Right forelimb (tissue), 1 donor: ENCODE measurements around the gene VAV3.
"Not testable (repeated sequence)": the region's sequence is repeated elsewhere in the genome, so short reads cannot be mapped to it uniquely, and the experiment has no call there.

Experiments
- DNase-seq: peaks from one replicate; pipeline ENCODE4 v3.0.0-alpha.2; 2018

VAV3 gene, protein sequence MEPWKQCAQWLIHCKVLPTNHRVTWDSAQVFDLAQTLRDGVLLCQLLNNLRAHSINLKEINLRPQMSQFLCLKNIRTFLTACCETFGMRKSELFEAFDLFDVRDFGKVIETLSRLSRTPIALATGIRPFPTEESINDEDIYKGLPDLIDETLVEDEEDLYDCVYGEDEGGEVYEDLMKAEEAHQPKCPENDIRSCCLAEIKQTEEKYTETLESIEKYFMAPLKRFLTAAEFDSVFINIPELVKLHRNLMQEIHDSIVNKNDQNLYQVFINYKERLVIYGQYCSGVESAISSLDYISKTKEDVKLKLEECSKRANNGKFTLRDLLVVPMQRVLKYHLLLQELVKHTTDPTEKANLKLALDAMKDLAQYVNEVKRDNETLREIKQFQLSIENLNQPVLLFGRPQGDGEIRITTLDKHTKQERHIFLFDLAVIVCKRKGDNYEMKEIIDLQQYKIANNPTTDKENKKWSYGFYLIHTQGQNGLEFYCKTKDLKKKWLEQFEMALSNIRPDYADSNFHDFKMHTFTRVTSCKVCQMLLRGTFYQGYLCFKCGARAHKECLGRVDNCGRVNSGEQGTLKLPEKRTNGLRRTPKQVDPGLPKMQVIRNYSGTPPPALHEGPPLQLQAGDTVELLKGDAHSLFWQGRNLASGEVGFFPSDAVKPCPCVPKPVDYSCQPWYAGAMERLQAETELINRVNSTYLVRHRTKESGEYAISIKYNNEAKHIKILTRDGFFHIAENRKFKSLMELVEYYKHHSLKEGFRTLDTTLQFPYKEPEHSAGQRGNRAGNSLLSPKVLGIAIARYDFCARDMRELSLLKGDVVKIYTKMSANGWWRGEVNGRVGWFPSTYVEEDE

DNA sequence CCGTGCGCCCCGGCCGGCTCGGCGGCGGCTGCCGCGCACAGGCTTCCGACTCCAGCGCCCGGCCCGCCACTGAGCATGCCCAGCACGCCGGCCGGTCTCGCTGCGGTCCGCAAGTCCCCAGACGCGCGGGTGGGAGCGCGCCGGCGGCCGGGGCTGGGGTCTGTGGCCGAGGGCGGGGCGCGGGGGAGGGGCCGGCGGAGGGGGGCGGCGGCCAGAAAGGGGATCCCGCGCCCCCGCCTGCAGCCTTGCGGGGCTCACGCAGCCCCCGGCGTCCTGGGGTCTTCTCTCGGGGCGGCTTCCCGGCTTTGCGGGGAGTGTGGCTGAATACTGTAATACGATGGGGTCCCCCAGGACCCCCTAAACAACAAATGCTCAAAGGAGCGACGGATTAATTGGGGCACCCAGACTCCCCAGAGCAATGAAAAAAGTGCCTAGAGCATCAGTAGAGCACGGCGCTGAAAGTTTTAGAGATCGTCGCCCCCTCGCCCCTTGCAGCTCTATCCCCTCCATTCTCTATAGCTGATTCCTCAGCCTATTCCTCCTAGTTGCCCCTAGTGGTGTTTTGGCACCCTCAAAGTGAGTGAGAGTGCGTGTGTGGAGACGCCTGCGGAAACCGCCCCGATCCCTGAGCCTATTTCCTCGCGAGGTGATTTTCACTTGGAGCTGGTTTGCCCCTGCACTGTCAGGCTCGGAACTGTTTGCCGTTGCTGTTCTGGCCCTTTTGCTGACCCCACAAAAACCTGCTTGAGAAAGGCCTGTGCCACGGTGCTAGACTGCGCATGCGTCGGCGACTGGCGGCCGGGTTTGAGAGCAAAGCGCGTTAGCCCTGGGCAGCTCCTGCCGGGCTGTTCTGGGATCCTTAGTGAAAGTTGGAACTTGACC, at the start of gene VAV3:
VAV3 (minus strand) TSS at position 71 of the 882 bp plus-strand sequence. CDS start 311 bp downstream, outside the sequence.
- peak; percentile 79 for DNase-seq

DNA sequence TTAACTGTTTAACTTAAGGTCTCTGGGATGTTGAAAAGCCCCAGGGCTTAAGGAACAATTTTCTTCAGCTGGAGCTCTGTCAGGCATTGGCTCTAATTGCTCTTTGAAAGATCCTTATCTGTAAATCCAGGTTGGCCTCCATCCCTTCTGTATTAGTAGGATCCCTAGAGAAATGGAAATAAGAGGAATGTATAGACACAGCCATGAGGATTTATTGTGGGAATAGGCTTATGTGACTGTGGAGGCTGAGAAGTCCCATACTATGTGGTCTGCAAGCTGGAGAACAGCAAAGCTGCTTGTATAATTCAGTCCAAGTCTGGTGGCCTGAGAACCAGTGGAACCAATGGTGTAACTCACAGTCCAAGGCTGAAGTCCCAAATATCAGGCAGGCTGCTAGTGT, 47.6 kb upstream of the VAV3 start:
- no peak for DNase-seq

DNA sequence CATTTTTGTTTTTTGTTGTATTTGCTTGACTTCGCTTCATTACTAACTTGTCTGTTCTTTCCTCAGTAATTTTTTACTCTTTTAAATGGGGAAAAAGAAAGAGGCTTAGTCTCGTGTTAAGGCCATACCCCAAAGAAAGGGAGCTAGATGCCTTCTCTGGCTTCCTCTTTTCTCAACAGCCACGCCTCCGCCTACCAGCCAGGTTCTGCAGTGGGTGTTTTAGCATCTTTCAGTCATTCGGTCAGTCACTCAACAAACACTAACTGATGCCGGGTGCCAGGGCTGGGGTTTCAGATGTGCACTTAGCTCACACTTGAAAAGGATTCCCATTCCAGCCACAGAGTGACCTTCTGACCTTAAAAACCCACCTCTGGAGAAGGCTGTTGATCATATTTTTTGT, 46.3 kb upstream of the VAV3 start:
- DNase-seq: no peak

DNA sequence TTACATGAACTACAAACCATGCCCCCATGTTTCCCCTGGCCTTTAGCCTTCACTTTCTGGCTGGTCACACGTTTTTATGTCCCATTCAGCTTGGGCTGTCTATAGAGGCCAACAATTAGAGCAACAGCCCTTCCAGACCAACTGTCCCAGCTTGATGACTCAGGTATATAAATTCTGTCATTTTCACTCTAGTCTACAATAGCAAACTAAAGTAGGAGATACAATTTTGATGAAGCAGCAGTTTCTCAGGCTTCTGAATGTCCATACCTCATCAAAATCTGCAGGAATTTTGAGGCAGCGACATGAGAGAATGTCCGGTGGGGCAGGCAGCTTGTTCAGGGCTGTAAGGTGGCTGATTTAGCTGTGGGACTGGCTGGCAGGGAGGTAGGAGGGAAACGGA, 45.6 kb upstream of the VAV3 start:
- DNase-seq: no peak

DNA sequence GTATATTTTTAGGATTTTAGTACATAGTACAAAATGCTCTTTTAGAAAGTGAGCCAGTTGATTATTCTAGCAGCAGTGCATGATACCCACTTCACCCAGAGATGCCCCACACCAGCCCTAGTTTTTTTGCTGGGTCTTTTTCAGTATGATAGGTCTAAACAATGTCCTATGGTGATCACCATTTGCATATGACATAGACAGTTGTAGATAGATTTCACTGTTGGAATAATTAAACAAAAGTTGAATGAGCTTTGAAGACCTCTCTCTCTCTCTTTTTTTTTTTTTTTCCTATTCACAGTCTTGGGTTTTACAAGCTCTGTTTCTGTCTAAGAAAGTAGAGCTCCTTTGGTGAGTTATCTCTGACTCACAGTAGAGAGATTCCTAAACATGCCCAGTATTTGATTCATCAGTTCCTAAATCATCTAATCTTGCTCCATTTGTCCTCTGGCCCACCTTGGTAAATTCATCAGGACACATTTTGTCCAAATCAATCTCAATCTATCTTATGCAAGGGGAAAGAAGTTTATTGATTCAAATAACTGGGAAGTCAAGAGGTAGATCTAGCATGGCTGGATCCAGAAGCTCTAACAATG, 44.7 kb upstream of the VAV3 start:
- DNase-seq: no peak

DNA sequence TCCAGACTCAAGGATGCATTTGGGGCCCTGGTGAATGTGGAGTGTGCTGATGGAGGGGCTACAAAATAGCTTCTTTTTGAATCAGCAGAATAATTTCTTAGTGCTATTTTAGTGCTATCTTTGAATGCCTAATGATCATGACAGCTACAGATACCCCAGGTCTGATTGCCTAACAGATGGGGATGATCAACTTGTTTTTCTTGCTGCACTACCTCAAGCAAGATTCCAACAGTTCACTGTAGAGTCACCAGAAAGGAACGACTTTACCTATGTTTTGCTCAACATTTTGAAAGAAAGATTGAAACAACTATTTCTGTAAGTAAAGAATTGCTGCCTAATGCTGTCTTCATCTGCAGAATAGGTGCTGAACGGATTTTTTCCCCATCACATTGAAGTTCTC, 42.6 kb upstream of the VAV3 start:
- DNase-seq: no peak

DNA sequence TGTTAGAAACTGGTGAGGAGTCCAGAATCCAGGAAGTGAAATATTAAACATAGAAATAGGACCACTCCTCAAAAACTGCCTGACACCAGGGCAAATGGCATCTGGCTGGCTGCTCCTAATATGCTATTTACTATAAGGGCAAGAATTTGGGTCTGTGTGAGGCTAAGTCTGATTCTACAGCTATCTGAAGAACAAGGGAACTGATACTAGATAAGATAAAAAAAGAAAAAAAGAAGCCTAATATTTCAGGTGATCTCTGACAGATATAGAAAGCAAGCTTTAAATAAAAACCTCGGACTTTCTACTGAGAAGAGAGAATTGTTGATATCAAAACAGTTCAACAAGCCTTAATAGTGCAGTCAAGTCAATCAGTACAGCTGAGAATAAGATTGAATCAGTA, 42.1 kb upstream of the VAV3 start:
- no peak for DNase-seq

DNA sequence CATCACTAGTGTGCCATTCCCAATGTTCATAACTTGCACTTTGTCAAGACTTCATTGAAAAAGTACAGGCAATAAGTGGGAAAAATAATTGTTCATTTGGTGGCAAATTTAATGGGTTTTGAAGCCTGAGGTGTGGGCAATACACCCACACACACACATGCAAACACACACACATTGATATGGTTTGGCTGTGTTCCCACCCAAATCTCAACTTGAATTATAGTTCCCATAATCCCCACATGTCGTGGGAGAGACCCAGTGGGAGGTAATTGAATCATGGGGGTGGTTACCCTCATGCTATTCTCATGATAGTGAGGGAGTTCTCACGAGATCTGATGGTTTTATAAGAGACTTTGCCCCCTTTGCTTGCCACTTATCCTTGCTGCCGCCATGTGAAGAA, 39.9 kb upstream of the VAV3 start:
- DNase-seq: not testable (repeated sequence)

DNA sequence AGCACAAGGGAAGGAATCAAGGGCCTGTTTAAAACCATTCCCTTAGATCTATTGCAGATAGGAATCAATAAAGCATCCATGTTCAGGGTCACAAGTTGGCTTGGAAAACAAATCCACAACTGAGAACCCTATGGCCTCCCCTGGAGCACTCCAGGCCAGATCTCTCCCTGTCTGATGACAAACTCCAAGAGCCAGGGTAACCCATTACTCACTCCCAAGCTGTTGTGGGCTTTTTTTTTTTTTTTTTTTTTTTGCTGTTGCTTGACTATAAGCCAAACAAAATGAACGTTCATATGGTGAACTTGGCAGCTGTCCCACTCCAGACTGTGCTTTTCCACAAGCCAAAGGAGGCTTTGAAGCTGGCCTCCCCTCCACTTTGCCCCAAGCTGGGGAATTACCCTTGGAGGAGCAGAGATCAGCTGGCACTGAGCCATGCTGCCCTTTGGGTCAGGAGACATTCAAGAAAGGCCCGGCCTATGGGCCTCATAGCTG, 35.7 kb upstream of the VAV3 start:
- peak; percentile 51 for DNase-seq

DNA sequence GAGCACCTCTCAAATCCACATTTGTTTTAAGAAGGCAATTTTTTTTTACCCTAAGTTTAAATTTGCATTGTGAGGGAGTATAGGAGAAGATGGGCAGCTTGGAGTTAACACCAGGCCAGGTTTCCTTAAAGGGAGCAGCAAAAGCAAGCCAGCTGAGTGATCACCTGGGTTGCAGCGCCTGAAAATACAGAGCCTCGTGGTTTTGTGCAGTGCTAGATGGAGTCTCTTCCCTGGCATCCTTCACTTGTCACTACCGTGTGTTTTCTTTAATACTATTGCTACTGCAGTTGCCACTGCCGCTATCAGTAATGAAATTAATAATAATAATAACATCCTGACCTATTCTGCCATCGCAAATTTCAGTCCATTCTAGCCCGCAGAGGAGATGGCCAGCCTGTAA, 35.2 kb upstream of the VAV3 start:
- DNase-seq: no peak

DNA sequence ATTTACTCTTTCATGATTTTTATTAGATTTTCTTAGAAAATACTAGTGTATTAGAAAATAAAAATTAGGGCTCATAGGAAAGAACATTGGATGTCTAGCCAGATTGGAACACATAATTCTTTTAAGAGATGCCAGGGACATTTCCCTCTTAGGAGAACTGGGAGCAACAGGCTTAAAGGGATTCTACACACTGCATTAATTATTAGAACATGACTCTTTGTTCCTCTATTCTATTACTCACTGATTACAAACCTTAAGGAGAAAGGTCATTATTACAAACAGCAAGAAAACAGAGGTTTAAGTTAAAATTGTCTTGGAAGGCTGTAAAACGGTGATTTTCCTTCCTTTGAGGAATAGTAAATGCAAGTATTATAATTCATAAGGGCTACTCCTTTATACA, 32.9 kb upstream of the VAV3 start:
- DNase-seq: no peak

DNA sequence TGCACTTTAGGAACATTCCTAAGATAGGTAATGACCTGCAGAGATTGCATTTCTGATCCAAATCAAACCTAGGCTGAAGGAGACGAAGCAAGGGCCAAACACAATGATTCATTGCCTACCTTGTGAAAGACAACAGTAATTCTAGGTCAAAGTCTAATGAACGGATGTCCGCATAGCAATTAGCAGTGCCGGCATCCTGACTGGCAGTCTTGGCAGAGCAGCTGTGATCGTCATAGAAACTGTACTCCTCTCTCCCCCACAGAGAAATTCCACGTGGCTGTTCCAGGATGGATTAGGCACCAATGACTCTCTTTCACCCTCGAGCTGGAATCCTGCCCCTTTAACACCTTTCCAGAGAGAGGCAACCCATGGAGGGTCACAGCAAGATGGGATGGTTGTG, 28.9 kb upstream of the VAV3 start:
- no peak for DNase-seq

DNA sequence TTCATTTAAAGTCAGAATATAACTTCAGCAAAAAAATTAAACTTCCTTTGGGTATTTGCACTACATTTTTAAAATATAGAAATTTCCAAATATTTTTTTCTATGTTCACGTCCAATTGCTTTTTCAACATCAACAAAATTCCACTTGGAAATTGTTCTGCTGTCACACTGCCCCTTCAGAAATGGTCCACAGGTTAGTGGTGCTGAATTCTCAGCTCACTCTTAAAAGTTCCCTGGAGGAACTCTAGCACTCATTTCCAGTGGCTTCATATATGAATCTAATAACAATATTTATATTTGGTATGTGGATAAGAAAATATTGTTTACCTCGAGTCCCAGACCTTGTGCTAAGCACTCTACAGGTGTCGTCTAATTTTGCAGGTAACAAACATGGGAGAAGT, 27.4 kb upstream of the VAV3 start:
- DNase-seq: no peak

DNA sequence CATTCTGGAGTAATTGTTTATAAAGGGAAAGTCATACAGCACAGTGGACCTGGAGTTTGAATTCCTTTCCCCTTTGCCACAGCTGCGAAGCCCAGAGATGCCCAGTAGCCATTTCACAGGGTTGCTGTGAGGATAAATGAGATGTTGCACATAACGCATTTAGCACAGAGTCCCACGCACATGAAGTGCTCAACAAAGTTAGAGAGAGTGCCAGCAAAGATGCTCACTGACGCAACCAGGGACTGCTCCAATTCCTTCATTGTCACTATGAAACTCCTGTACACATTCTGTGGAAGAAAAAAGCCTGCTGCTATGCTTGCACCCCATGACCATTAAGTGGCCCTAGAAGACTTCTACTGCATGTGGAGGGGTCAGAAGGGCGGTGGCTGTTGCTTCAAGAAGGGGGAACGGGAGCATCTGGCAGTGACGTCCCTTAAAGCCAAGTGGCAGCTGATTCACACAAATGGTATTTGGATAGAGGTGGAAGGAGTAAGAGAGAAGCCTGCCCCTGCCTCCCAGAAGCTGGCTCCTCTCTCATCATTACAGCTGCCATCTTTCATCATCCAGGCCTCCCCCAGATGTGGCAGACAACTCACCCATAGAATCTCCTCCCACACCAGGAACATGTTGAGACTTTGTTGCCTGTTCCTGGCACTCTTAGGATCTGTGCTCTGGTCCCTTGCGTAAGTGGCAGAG, 26.5 kb upstream of the VAV3 start:
- no peak for DNase-seq

DNA sequence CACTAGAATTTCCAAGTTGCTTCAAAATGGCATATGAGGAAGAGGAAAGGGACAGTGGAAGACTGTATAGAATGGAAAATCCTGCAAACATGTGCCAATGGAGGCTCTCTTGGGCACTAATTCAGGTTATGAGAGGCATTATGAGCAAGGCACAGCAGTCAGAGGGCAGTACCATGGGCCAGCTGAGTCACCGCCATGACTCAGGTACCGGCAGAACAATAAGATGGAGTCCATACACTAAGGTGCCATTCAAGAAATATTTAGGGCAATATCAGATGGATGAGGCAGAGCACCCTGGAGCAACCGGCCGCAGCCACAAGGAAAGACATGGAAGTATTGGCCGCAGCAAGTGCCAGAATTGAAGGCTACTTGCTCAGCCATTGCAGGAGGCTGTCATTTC, 25.6 kb upstream of the VAV3 start:
- no peak for DNase-seq

DNA sequence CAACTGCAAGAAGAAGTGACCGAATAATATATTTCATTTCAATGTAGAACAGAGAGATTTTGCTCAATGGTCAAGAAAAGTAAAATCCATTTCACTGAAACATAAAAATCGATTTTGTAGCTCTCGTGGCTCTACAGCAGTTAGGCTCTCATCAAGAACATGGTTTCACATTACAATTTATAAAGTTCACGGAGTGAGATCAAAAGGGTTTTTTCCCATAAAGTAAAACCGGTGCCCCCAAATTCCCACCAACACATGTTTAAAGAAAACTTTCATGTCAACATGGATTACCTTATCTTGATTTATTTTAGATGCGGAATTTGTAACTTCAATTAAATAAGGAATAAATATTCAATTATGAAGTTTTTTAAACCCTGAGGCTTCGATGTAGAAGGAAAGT, 16.3 kb upstream of the VAV3 start:
- DNase-seq: no peak

DNA sequence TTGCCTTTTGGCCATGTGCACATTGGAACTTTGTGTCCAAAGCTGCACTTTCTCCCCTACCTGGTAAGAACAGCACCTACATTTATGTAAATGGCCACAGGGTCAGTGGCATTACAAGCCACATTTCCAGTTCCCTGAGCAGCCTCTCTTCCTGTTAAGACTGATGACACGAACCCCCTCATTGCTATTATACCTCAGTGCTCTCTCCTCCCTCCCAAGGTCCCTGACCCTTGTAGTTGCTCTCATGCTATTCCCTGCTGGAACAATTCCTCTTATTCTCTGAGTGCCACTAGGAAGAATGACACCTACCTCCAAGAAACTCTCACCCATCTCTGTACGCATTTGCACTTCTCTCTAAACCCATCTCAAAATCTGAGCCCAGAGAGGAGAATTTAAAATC, 14.9 kb upstream of the VAV3 start:
- DNase-seq: no peak

DNA sequence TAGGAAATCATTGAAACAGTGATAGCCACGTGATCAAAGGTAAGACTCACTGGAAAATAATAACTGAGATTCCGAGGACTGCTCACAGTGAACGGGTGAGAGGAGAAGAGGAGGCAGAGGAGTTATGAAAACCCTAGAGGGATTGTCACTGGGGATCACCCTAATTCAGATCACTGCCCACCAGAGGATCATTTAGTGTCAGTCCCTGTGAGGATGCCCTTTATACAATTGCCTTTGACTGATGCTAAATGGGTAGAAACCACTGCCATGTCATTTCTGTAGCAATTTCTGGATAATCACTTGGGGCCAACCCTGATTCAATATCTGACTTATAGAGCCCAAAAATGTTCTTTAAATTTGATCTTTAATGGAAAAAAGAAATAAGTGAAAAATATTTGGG, 14.1 kb upstream of the VAV3 start:
- DNase-seq: no peak

DNA sequence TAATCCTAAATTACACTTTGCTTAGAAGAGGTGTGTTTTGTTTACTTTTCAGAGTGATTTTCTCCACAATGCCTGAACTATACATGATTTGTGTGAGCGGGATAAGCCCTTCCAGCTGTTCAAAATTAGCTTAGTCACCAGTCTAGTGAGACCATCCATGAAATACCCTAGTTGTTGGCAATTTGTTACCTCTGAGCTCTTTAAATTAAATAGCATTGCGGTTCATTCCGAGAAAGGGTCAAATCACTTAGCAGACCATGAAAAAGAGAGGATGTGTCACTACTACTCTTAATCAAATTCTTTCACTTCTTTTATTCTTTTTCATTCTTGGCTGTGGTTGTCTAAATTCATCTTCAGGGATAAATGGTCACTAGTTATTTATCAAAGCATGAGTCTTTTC, 11.9 kb upstream of the VAV3 start:
- DNase-seq: no peak

DNA sequence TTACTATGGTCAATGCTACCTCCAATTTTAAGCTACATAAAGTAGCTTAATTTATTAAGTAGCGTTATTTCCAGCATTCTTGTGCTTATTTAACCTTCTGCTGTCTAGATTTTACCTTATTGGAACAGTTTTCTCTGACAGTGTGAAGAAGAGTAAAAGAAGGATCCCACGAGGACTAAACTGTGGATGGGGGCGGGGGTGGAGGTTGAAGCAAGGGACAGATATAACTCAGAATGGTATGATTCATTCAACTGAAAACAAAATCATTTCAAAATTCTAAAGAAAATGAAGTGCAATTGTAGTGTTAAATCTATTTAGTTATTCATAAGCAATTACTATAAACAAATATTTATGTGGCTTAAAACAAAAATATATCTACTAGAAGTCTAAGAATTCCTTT, 11.5 kb upstream of the VAV3 start:
- DNase-seq: no peak

DNA sequence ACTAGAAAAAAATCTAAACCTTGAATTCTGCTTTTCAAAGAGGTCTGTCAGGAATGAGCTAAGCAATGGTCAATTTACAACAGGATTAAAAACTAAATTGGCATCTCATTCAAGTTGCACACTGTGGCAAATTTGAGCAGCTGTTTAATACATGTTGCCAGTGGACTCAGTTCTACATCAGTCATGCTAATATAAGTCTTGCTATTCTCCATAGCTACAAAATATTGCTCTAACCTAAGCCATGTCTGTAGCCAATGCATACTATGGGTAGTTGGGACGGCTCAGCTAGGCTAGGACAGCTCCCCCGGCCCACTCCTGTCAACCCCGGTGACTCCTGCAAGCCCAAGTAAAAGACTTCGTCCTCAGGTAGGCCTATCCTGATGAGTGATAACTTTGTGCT, 10.9 kb upstream of the VAV3 start:
- no peak for DNase-seq

DNA sequence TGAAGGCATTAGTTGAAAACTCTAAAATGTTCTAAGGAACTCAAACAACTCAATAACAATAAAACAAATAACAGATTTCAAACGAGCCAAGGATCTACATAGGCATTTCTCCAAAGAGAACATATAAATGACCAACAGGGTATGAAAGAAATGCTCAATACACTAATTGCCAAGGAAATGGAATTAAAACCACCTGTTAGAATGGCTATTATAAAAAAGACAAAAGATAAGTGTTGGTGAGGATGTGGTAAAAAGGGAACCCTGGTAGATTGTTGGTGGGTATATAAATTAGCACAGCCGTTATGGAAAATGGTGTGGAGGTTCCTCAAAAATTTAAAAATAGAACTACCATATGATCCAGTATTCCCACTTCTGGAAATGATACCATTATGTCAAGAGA, 9.1 kb upstream of the VAV3 start:
- DNase-seq: no peak
